OCI-LY3 (cell line): ENCODE measurements around the gene LEO1.

ENCODE experiments used
- H2AFZ ChIP-seq: fragments of 200-600, 300-600 bp; shearing (Covaris generic); 2 replicates; pipeline ENCODE4 v1.6.0; 2014; ENCODE audit warnings: antibody characterized with exemption, low read depth, low read length
- H3K27ac ChIP-seq: fragments of 200-600, 300-600 bp; sonication (generic); 2 replicates; pipeline ENCODE4 v1.5.1; 2014; ENCODE audit warnings: mild to moderate bottlenecking, low read length, moderate library complexity, mixed read lengths
- H3K27me3 ChIP-seq: fragments of 200-600, 300-600 bp; sonication (generic); 2 replicates; pipeline ENCODE4 v1.6.1; 2014; ENCODE audit warnings: low read depth, low read length, mixed read lengths
- H3K36me3 ChIP-seq: fragments of 200-600, 300-600 bp; sonication (generic); replicated peaks from 2 replicates; pipeline ENCODE3; 2014; ENCODE audit warnings: low read depth, low read length, mixed read lengths
- H3K4me1 ChIP-seq: fragments of 300-600, 200-600 bp; sonication (generic); 2 replicates; pipeline ENCODE4 v1.6.1; 2014; ENCODE audit warnings: low read length, mixed read lengths
- H3K4me2 ChIP-seq: fragments of 200-600, 300-600 bp; sonication (generic); 2 replicates; pipeline ENCODE4 v1.6.1; 2014; ENCODE audit warnings: low read length, mixed read lengths
- H3K4me3 ChIP-seq: fragments of 300-600, 200-600 bp; sonication (generic); 2 replicates; pipeline ENCODE4 v1.5.1; 2014; ENCODE audit warnings: antibody characterized with exemption, mild to moderate bottlenecking, low read length, moderate library complexity
- H3K79me2 ChIP-seq: fragments of 300-600, 200-600 bp; shearing (Covaris generic); 2 replicates; pipeline ENCODE4 v1.6.1; 2014; ENCODE audit warnings: mild to moderate bottlenecking, low read length, mixed read lengths
- H3K9ac ChIP-seq: fragments of 300-600, 200-600 bp; shearing (Covaris generic); 2 replicates; pipeline ENCODE4 v1.6.0; 2014; ENCODE audit warnings: mild to moderate bottlenecking, low read length, moderate library complexity
- H3K9me3 ChIP-seq: fragments of 200-600, 300-600 bp; shearing (Covaris generic); 2 replicates; pipeline ENCODE4 v1.6.1; 2014; ENCODE audit warnings: low read length, mixed read lengths; ENCODE audit not compliant: insufficient read depth
- H4K20me1 ChIP-seq: fragments of 200-600, 300-600 bp; sonication (generic); 2 replicates; pipeline ENCODE4 v1.6.1; 2016; ENCODE audit warnings: low read length, mixed read lengths; ENCODE audit not compliant: insufficient read depth
- EZH2phosphoT487 ChIP-seq: fragments of 200-600 bp; shearing (Covaris generic); IDR thresholded peaks from 2 replicates; pipeline ENCODE4 v1.6.1; 2018; ENCODE audit warnings: antibody characterized with exemption, mixed run types, low read depth
- TF ChIP-seq, protein P1 (sequence below): fragments of 200-600, 300-600 bp; sonication (generic); IDR thresholded peaks from 2 replicates; pipeline ENCODE4 v1.5.1; 2014; ENCODE audit warnings: antibody characterized with exemption, low read length, low read depth

The LEO1 gene

GRCh38 chr15:51939216-51939615 lies 32.4 kb downstream of the LEO1 start:
- Histone ChIP-seq H3K79me2 (no peaks in the 10 kb centered on the region), H3K4me3 (no peak overlapping the region), H3K4me1 (peaks cover 23% of the 10 kb centered on the region), H3K36me3 (peaks cover 35% of the 10 kb centered on the region), H3K4me2 (no peak overlapping the region), H3K9me3 (no peaks in the 10 kb centered on the region), H2AFZ (no peak overlapping the region), H3K9ac (no peak overlapping the region), H3K27ac (no peak overlapping the region), H4K20me1 (0 out of 2 replicates have a peak, but pooled peaks cover 2% of the 10 kb centered on the region), H3K27me3 (no peaks in the 10 kb centered on the region)
- TF ChIP-seq EZH2phosphoT487: no peak
- TF ChIP-seq, protein P1, sequence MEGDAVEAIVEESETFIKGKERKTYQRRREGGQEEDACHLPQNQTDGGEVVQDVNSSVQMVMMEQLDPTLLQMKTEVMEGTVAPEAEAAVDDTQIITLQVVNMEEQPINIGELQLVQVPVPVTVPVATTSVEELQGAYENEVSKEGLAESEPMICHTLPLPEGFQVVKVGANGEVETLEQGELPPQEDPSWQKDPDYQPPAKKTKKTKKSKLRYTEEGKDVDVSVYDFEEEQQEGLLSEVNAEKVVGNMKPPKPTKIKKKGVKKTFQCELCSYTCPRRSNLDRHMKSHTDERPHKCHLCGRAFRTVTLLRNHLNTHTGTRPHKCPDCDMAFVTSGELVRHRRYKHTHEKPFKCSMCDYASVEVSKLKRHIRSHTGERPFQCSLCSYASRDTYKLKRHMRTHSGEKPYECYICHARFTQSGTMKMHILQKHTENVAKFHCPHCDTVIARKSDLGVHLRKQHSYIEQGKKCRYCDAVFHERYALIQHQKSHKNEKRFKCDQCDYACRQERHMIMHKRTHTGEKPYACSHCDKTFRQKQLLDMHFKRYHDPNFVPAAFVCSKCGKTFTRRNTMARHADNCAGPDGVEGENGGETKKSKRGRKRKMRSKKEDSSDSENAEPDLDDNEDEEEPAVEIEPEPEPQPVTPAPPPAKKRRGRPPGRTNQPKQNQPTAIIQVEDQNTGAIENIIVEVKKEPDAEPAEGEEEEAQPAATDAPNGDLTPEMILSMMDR: no peak

- H3K4me1 ChIP-seq: peaks cover 23% of the 10 kb centered on the region
- TF ChIP-seq, protein P1: no peak
- no peak overlapping the region for H3K27ac ChIP-seq
- no peaks in the 10 kb centered on the region for H3K9me3 ChIP-seq
- H3K36me3 ChIP-seq: peaks cover 35% of the 10 kb centered on the region
- no peak overlapping the region for H2AFZ ChIP-seq
- H3K27me3 ChIP-seq: no peaks in the 10 kb centered on the region
- H3K79me2 ChIP-seq: no peaks in the 10 kb centered on the region
- H4K20me1 ChIP-seq: 0 out of 2 replicates have a peak, but pooled peaks cover 2% of the 10 kb centered on the region
- no peak overlapping the region for H3K9ac ChIP-seq
- H3K4me3 ChIP-seq: no peak overlapping the region
- no peak overlapping the region for H3K4me2 ChIP-seq
These were observed 33.3 kb downstream of the LEO1 start for GRCh38 chr15:51938286-51938685.

- H3K4me3 ChIP-seq: peak overlapping the region; percentile 25; the same call in 1 of the 2 replicates
These were observed 35.5 kb downstream of the LEO1 start for GRCh38 chr15:51936105-51936478.

DNA sequence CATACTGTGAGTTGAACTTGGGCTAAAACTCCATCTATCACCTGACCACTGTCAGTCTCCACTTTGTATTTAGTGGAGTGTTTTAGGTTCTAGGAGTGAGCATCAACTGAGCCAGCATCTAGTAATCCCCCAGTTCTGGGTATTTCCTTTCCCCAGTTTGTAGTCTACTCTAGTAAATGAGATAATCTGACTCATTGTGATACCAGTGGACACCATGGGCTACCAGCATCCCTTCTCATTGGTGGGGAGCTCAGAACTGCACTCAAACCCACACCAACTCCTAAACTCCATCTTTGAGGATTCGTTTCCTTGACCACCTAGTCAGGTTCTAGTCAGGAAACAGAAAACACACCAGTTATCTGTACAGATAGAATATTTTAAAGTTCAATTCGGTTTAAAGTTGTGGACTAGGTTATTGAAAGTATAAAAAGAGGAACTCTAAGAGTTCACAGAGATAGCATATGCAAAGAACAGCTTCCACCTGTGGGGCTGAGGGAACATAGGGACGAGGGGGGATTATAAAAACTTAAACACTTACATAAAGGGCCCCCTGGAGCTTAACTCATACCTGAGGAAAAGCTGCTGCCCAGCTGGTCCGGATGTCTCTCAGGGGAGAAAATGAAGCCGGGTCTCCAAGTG lies 36.0 kb downstream of the LEO1 start:
- Histone ChIP-seq H3K79me2 (no peaks in the 10 kb centered on the region), H2AFZ (no peak overlapping the region), H3K9me3 (no peaks in the 10 kb centered on the region), H3K4me2 (peak overlapping the region; percentile 75), H3K4me1 (peaks cover 23% of the 10 kb centered on the region), H4K20me1 (0 out of 2 replicates have a peak, but pooled peaks cover 2% of the 10 kb centered on the region), H3K9ac (peak overlapping the region; percentile 18; the same call in 1 of the 2 replicates), H3K36me3 (peaks cover 26% of the 10 kb centered on the region), H3K27ac (peak overlapping the region; percentile 86), H3K4me3 (peak overlapping the region; percentile 40), H3K27me3 (no peaks in the 10 kb centered on the region)
- TF ChIP-seq, protein P1: no peak
- TF ChIP-seq EZH2phosphoT487: no peak

More at GRCh38 chr15:51936105-51936478, 35.5 kb downstream of the LEO1 start:
- Histone ChIP-seq H3K9me3 (no peaks in the 10 kb centered on the region), H4K20me1 (0 out of 2 replicates have a peak, but pooled peaks cover 2% of the 10 kb centered on the region), H3K27ac (peak overlapping the region; percentile 86), H3K4me1 (peaks cover 23% of the 10 kb centered on the region), H3K36me3 (peaks cover 25% of the 10 kb centered on the region), H3K79me2 (no peaks in the 10 kb centered on the region), H3K27me3 (no peaks in the 10 kb centered on the region), H3K9ac (peak overlapping the region; percentile 8; the same call in 1 of the 2 replicates), H2AFZ (no peak overlapping the region), H3K4me2 (peak overlapping the region; percentile 75)
- TF ChIP-seq EZH2phosphoT487: no peak
- TF ChIP-seq, protein P1: peak; percentile 14; the same call in 1 of the 2 replicates
